ENCODE measurements around the gene KLHDC3. TPM values are rescaled to one million over a fixed set of nuclear protein-coding genes. Genes with fewer than 3 reads are reported as not detected.
"Not testable (repeated sequence)": the region's sequence is repeated elsewhere in the genome, so short reads cannot be mapped to it uniquely, and the experiment has no call there.

Gene KLHDC3
- total RNA-seq, 1 donor from 2014 or later, result 76.6 TPM

DNA sequence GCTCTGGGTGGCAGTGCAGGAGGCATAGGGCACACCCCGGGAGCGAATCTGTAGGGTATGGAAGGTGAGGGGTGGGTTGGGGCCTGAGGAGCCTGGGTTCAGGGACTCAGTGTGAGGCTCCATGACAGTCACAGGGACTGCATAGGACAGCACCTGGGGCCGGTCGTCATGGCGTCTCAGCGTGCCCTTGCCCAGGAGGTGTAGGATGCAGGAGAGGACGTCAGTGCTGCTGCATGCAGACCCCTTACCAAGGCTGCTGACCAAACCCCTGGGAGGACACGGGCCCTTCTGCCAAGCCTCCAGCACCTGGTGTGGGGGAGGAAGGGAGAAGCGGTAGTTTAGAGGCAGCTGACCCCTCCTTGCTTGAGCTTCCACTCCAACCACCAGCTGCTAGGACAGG lies 23.7 kb downstream of the KLHDC3 start:
- peaks cover 32% of the 10 kb centered on the region for H3K36me3 Mint-ChIP-seq (ENCODE audit: low read depth)
- no peak overlapping the region for H3K27ac Mint-ChIP-seq
- intact Hi-C loops (cut with micrococcal nuclease), result no loop called here
- no peak overlapping the region for H3K4me3 Mint-ChIP-seq
- H3K9me3 Mint-ChIP-seq, result no peaks in the 10 kb centered on the region
- H3K27me3 Mint-ChIP-seq (ENCODE audit: insufficient read depth), result no peaks in the 10 kb centered on the region
- no peak for DNase-seq (ENCODE audit: low spot score)
- H3K4me1 Mint-ChIP-seq (ENCODE audit: low read depth), result peaks cover 6% of the 10 kb centered on the region

DNA sequence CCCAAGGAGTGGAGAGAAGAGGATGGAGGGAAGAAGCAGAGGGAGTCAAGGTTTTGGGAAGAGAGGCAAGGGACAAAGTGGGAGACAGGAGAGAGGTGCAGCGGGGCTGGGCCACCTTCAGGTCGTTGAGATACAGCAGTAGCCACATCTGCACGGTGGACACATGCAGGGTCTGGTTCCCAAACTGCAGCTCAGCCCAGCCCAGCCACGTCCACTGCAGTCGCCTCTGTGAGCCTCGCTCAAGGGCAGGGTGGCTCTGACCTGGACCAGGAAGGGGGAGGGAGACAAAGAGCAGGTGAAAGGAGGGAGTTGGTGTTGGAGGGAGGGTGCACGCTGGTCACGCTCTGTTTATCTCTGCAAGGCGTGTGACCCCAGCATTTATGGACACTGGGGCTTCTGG lies 24.7 kb downstream of the KLHDC3 start:
- no peak for DNase-seq (ENCODE audit: low spot score)
- intact Hi-C loops (cut with micrococcal nuclease), result no loop called here
- H3K27ac Mint-ChIP-seq, result no peak overlapping the region
- H3K27me3 Mint-ChIP-seq (ENCODE audit: insufficient read depth), result no peaks in the 10 kb centered on the region
- no peak overlapping the region for H3K4me3 Mint-ChIP-seq
- H3K36me3 Mint-ChIP-seq (ENCODE audit: low read depth), result peaks cover 30% of the 10 kb centered on the region
- no peaks in the 10 kb centered on the region for H3K4me1 Mint-ChIP-seq (ENCODE audit: low read depth)
- no peaks in the 10 kb centered on the region for H3K9me3 Mint-ChIP-seq

DNA sequence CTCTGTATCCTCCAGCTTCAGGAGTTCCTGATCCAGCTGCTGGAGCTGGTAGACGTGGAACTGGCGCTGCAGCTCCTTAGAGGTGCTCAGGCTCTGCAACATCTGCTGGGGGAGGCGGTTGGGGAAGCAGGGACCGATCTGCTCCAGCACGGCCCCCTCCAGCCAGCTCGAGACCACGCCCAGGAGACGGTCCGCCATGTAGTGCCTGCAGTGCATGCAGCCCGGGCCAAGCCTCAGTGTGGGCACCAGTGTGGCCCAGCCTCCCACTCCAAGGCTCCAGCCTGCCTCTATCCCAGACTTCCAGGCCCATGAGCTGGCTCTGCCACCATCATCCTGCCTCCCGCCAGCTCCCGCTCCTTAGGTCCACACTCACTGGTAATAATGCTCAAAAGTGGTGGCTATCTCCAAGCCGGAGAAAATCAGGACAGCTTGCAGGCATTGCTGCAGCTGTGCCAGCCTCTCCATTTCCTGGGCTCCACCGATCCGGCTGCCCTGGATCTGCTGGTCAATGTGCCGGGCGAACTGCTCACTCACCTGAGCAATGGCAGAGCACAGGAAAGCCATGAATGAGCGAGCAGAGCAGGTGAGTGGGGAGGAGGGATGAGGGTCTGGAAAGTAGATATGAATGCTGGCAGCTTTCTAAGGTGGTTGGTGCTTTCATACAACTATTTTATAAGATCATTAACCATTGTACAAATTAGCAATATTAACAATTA lies 26.7 kb downstream of the KLHDC3 start:
- H3K4me3 Mint-ChIP-seq, result no peak overlapping the region

DNA sequence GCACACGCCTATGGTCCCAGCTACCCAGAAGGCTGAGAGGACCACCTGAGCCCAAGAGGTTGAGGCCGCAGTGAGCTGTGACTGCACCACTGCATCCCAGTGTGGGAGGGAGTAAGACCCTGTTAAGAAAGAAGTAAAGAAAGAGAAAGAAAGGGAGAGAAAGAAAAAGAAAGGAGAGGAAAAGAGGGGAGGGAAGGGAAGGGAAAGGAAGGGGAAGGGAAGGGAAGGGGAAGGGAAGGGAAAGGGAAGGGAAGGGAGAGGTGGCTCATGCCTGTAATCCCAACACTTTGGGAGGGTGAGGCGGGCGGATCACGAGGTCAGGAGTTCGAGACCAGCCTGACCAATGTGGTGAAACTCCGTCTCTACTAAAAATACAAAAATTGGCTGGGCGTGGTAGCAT lies 27.4 kb downstream of the KLHDC3 start:
- DNase-seq (ENCODE audit: low spot score); H3K27me3 Mint-ChIP-seq (ENCODE audit: insufficient read depth); H3K9me3 Mint-ChIP-seq; H3K27ac Mint-ChIP-seq; intact Hi-C loops (cut with micrococcal nuclease); H3K4me1 Mint-ChIP-seq (ENCODE audit: low read depth); H3K4me3 Mint-ChIP-seq: not testable (repeated sequence)
- peaks cover 26% of the 10 kb centered on the region for H3K36me3 Mint-ChIP-seq (ENCODE audit: low read depth)

More for the DNA sequence above, 26.7 kb downstream of the KLHDC3 start:
- no peak for DNase-seq (ENCODE audit: low spot score)
- Mint-ChIP-seq H3K27ac (no peak overlapping the region), H3K9me3 (no peaks in the 10 kb centered on the region), H3K27me3 (ENCODE audit: insufficient read depth) (no peaks in the 10 kb centered on the region), H3K36me3 (ENCODE audit: low read depth) (peaks cover 28% of the 10 kb centered on the region), H3K4me1 (ENCODE audit: low read depth) (no peaks in the 10 kb centered on the region)
- intact Hi-C loops (cut with micrococcal nuclease), result no loop called here

DNA sequence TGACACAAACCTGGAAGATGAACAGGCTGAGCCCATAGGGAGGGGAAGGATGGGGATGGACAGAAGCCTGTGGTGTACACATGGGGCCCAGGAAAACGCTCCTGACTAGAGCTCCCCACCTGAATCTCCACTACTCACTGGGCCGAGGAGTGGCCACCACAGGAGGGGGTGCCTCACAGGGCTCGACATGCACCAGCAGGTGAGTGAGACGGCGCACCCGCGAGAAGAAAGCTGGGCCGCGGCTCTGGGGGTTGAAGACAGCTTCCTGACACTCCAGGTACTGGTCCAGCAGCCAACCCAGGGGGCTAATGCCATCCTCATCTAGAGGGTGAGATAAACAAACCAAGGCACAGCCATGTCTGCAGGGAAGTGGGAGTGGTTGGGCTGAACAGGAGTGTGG lies 29.3 kb downstream of the KLHDC3 start:
- intact Hi-C loops (cut with micrococcal nuclease), result no loop called here
- Mint-ChIP-seq H3K4me3 (no peak overlapping the region), H3K27ac (peak overlapping the region; percentile 29), H3K9me3 (no peaks in the 10 kb centered on the region), H3K27me3 (ENCODE audit: insufficient read depth) (no peaks in the 10 kb centered on the region), H3K36me3 (ENCODE audit: low read depth) (peaks cover 22% of the 10 kb centered on the region), H3K4me1 (ENCODE audit: low read depth) (no peaks in the 10 kb centered on the region)
- DNase-seq (ENCODE audit: low spot score), result no peak

DNA sequence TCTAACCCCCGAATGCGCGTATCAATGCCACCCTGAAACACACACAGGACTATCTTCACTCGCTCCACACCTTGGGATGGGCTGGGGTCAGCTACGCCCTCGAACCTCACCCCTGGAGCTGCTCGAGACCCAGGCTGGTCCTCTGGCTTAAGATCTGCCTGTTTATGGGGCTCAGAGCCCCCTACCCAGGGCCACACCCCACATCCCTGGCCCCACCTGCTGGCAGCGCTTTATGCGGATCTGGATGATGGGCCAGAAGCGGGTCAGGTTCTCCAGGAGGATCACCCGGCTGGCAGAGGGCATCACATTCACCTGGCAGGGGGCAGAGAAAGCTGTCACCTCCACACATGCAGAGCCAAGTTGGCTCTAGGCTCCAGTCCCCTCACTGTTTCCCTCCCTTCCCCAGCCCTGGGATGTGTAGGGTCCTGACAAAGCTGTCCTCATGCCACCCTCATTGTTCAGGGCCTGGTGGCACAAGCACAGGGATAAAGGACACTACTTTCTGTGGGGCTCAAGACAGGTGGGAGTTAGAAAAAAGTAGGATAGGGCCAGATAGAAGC lies 31.4 kb downstream of the KLHDC3 start:
- H3K27ac Mint-ChIP-seq, result no peak overlapping the region
- H3K36me3 Mint-ChIP-seq (ENCODE audit: low read depth), result peaks cover 21% of the 10 kb centered on the region
- H3K4me3 Mint-ChIP-seq, result no peak overlapping the region
- no peaks in the 10 kb centered on the region for H3K27me3 Mint-ChIP-seq (ENCODE audit: insufficient read depth)
- H3K4me1 Mint-ChIP-seq (ENCODE audit: low read depth), result peaks cover 3% of the 10 kb centered on the region
- no peak for DNase-seq (ENCODE audit: low spot score)
- intact Hi-C loops (cut with micrococcal nuclease), result no loop called here
- no peaks in the 10 kb centered on the region for H3K9me3 Mint-ChIP-seq

DNA sequence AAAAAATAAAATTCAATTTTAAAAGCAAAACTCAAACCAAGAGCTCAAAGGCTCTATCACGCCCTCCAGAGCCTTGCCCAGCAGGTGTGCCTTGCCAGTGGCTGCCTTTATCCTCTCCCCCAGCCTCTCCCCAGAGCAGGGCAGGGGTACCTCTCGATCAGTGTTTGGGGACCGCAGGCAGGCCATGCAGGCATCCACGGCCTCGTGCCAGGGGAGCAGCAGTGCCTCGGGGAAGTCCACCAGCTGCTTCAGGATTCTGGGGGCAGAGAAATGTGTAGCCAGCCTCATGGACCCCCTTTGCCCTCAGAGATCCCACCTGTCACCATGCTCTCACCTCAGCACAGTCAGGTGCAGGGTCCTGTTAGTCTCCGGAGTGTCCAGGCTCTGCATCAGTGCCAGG lies 33.9 kb downstream of the KLHDC3 start:
- H3K27me3 Mint-ChIP-seq (ENCODE audit: insufficient read depth), result no peaks in the 10 kb centered on the region
- H3K4me3 Mint-ChIP-seq, result no peak overlapping the region
- intact Hi-C loops (cut with micrococcal nuclease), result no loop called here
- no peak for DNase-seq (ENCODE audit: low spot score)
- no peak overlapping the region for H3K27ac Mint-ChIP-seq
- no peaks in the 10 kb centered on the region for H3K9me3 Mint-ChIP-seq
- peaks cover 24% of the 10 kb centered on the region for H3K4me1 Mint-ChIP-seq (ENCODE audit: low read depth)
- peaks cover 28% of the 10 kb centered on the region for H3K36me3 Mint-ChIP-seq (ENCODE audit: low read depth)

DNA sequence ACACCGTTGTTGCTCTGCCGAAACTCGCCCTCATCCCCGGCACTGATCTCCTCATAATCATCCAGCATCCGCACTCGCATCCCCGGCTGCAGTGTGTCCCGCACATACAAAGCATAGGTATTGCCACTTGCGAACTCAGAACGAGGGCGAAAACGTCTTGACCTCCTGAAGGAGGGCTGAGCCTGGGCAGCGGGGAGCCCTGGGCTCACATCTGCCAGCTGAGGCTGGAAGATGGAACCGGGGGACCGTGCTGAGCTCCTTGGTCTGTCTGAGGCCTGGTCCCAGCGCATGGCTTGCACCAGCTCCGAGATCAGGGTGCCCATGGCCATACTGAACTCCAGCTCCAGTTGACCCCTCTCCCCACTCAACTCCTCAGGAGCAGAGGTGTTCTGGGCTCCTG lies 36.9 kb downstream of the KLHDC3 start:
- intact Hi-C loops (cut with micrococcal nuclease), result loop anchor here (5.0 to 10.0 kb wide), 3 partner anchors 266 to 1336 kb away; partner anchors contain the start of genes BICRAL, CDC5L, POLH and XPO5
- peaks cover 31% of the 10 kb centered on the region for H3K36me3 Mint-ChIP-seq (ENCODE audit: low read depth)
- DNase-seq (ENCODE audit: low spot score), result no peak
- peak overlapping the region; percentile 9 for H3K27ac Mint-ChIP-seq
- H3K9me3 Mint-ChIP-seq, result no peaks in the 10 kb centered on the region
- H3K4me3 Mint-ChIP-seq, result peak overlapping the region; percentile 3
- no peaks in the 10 kb centered on the region for H3K27me3 Mint-ChIP-seq (ENCODE audit: insufficient read depth)
- peaks cover 37% of the 10 kb centered on the region for H3K4me1 Mint-ChIP-seq (ENCODE audit: low read depth)

DNA sequence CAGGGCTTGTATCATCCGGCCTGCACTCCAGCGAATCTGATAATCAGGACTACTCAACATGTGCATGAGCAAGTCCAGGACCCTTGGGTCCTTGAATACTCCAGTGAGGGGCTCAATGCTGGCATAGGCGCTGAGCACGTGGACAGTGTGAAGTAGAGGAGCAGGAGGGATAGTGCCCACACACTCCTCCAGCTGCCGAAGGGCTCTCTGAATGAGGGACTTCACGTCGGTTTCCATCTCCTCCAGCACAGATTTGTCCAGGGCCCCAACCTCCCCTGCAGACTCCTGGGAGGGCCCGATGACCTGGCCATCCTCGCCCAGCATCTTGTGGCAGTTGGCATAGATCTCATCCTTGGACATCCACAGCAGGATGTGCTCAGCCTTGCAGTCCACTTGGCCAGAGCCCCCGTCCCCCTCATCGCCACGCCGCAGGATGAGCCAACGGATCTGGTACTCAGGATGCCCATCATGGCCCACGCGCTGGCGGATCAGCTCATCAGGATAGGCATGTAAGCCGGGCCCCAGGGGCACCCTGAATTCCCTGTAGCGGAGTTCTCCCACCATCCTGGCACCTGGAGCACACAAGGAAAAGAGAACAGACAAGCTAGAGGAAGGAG lies 38.3 kb downstream of the KLHDC3 start:
- peak overlapping the region; percentile 98 for H3K27ac Mint-ChIP-seq
- peaks cover 41% of the 10 kb centered on the region for H3K4me1 Mint-ChIP-seq (ENCODE audit: low read depth)
- DNase-seq (ENCODE audit: low spot score), result no peak
- no peaks in the 10 kb centered on the region for H3K27me3 Mint-ChIP-seq (ENCODE audit: insufficient read depth)
- no peaks in the 10 kb centered on the region for H3K9me3 Mint-ChIP-seq
- peaks cover 35% of the 10 kb centered on the region for H3K36me3 Mint-ChIP-seq (ENCODE audit: low read depth)
- intact Hi-C loops (cut with micrococcal nuclease), result loop anchor here (2.0 to 10.0 kb wide), 5 partner anchors 268 to 1335 kb away; partner anchors contain the start of genes BICRAL, CDC5L, POLH and POLR1C
- peak overlapping the region; percentile 99 for H3K4me3 Mint-ChIP-seq

DNA sequence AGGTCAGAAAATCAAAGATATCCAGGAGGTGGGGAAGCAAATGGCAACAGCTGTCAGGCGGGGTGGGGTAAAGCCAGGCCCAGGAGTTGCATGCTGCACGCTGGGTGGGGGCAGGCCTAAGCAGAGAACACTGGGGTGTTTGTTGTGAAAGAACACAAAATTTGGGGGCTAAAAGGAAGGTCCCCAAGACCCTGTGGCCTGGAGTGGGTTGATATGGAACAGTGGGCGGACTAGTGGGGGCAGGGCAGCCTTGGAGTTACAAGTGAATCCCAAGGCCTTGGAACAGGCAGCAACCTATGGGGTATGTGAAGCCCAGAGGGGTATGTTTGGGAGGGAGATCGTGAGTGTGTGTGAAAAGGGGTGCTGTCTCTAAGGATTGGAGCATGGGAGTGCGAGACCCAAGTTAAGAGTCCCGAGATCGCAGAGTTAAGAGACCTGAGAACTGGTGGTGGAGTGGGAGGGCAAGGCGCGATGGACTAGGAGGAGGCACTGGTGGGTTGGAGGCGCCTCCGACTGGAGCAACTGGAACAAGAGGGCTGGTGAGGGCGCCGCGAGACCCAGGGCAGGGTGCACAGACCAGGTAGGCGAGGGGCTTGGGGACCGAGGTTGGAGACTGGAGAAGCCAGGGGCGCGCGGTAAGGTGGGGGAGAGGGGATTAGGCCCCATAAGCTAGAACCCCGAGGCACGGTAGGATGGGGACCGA lies 38.9 kb downstream of the KLHDC3 start:
- no peak for DNase-seq (ENCODE audit: low spot score)
- H3K36me3 Mint-ChIP-seq (ENCODE audit: low read depth), result peaks cover 38% of the 10 kb centered on the region
- peak overlapping the region; percentile 98 for H3K27ac Mint-ChIP-seq
- H3K9me3 Mint-ChIP-seq, result no peaks in the 10 kb centered on the region
- peaks cover 46% of the 10 kb centered on the region for H3K4me1 Mint-ChIP-seq (ENCODE audit: low read depth)
- no peaks in the 10 kb centered on the region for H3K27me3 Mint-ChIP-seq (ENCODE audit: insufficient read depth)
- peak overlapping the region; percentile 99 for H3K4me3 Mint-ChIP-seq
- intact Hi-C loops (cut with micrococcal nuclease), result loop anchor here (1.0 to 10.0 kb wide), 9 partner anchors 39 to 1334 kb away; partner anchors contain the start of genes BICRAL, CDC5L, CNPY3 and GTPBP2

DNA sequence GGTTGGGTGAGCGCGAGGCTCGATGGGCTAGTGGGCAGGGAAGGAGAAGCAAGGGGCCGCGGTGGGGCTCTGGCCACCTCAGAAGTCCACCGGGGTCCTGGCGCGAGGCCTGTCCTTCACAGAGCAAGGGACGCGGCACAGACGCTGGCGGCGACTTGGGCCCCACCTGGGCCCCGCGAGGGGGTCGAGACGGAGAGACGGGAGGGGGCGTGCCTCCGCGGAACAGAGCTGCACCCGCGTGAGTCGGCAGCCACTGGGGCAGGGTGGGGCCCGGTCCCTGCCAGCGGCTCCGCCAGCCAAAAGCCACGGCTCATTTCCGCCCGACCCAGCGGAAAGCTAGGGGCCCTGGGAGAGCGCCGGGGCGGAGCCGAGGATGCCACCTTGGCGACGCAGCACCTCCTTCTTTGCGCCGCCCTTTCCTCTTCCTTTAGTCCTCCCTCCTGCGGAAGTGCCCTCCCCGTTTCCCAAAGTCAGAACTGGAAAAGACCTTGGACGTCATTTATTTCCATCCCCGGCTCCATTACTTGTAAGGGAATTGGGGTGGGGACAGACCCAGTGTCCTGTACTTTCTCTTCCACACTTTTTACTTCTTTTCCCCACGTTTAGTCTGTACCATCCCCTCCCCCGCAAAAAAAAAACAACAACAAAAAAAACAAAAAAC lies 39.6 kb downstream of the KLHDC3 start, which contains the start of gene CUL7:
TSS of gene CUL7 (minus strand) at position 307 of the 661 bp plus-strand sequence. CDS start 1,063 bp downstream, outside the sequence.
- Mint-ChIP-seq H3K4me1 (ENCODE audit: low read depth) (peaks cover 53% of the 10 kb centered on the region), H3K36me3 (ENCODE audit: low read depth) (peaks cover 38% of the 10 kb centered on the region), H3K27me3 (ENCODE audit: insufficient read depth) (no peaks in the 10 kb centered on the region), H3K4me3 (peak within 1 kb of the TSS; percentile 99), H3K9me3 (no peaks in the 10 kb centered on the region), H3K27ac (peak within 1 kb of the TSS; percentile 98)
- intact Hi-C loops (cut with micrococcal nuclease), result loop anchor here (1.0 to 10.0 kb wide), 9 partner anchors 39 to 1334 kb away; partner anchors contain the start of genes BICRAL, CDC5L, CNPY3 and GTPBP2
- peak; percentile 89 for DNase-seq (ENCODE audit: low spot score)
